ENCODE measurements around the gene MED16.

GRCh38 chr19:840519-841206, 52.3 kb downstream of the MED16 start, which contains the start of gene PRTN3:
- TF ChIP-seq CTCF (IDR thresholded peaks at IDR 0.05) (no peak), POLR2AphosphoS5 (IDR thresholded peaks at IDR 0.05) (no peak), POLR2A (IDR thresholded peaks at IDR 0.05) (no peak), EP300 (IDR thresholded peaks at IDR 0.05) (no peak)
